AG20443 (cell line): Measurements from ENCODE around the gene ZNF112.
A peak's percentile ranks its signal among the peaks of the same experiment; 100 is the strongest.
"Not testable (repeated sequence)": the region's sequence is repeated elsewhere in the genome, so short reads cannot be mapped to it uniquely, and the experiment has no call there.

ENCODE experiments used
- DNase-seq: peaks from one replicate; pipeline ENCODE4 v3.0.0; 2012; ENCODE audit warnings: low spot score, mixed read lengths

The ZNF112 gene

DNA sequence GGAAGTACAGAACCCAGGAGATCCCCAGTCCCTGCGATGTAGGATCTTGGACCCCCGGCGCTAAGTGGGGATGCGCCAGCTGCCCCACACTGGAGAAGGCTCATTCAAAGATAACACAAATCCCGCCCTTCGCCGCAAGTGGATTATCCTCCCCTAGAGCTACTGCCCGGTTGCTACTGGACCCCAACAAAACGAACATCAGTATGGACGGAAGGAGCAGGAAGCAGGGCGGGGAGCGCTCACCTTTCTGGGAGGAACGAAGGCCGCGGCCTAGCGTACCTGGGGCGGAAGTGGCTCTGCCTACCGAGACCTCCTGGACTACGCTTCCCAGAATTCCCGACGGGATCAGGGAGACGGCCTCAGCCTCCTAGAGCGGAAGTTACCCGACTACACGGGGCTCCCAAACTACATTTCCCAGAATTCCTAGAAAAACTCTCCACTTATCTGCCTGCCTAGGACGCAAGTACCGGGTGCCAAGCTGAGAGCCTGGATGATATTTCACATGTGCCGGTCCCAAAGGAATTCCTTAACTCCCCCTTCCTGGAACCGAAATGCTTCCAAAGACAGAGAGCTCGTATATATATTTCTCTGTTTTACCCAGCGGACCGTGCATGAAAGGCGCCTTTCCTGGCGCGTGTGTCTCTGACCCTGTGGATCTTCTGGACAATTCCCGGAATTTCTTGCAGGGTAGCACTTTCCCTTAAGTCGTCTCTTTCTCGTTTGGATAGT lies at the start of gene ZNF112:
Gene ZNF112 (minus strand): TSS at position 298 of the 729 bp plus-strand sequence. CDS start 16,141 bp downstream, outside the sequence.
- DNase-seq = peak; percentile 86

DNA sequence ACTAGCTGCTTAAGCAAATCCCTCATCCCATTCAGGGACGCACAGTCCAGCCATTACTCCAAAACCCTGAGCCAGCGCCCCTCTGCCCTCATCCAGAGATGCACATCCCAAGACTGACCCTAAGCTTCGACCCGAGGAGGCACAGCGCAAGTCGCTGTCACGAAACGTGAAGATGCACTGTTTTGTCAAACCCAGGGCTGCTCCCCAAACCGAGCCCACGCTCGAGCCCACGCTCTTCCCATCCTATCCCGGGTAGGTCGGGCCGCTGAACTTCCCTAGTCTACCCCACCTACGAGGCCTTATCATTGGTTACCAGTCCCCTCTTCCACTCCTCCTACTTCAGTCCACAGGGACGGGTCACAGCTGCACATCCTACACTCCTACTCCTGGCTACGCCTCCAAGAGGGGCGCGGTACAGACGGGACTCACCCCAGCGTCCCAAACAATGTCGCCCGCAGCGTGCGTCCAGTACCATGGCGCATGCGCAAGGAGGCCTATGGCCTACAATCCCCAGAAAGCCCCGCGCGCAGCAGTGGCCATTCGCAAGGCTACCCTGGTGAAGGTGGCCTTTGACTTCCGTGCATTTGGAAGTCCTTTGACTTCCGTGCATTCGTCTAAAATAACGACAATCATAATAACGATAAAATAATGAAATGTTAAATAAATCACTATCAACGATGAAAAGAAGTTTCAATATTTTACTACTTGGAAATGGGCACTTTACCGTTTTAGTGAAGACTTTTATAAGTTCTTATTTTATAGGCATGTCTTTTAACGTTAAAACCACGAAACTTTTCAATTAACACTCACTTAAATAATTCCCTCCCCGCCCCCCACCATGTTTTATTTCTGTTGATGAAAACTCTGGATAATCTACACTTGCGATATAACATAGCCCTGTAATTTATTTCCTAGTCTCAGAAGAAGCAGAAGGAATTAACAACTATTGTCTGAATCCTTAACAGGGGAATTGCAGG lies 44.9 kb upstream of the ZNF112 start, which contains the start of gene ZNF285:
Gene ZNF285 (minus strand): TSS at position 470 of the 977 bp plus-strand sequence. CDS start 4,395 bp downstream, outside the sequence.
- DNase-seq = peak; percentile 99

DNA sequence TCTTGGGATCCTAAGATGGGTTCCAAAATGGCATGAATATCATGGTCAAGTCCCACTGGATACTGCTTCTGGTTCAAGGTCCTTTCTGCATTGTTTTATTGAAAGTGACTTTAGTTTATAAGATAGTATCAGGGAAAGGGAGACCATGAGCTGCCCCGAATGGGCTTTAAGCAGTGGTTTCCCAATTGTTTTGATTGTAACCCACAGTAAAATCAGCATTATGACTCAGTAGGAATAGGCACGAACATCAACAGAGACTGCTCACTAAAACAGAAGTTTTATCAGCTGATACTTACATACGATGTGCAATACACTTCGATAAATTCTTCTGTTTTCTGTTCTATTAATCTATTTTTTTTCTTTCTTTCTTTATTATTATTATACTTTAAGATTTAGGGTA lies 32.8 kb upstream of the ZNF112 start:
- peak; percentile 17 for DNase-seq

DNA sequence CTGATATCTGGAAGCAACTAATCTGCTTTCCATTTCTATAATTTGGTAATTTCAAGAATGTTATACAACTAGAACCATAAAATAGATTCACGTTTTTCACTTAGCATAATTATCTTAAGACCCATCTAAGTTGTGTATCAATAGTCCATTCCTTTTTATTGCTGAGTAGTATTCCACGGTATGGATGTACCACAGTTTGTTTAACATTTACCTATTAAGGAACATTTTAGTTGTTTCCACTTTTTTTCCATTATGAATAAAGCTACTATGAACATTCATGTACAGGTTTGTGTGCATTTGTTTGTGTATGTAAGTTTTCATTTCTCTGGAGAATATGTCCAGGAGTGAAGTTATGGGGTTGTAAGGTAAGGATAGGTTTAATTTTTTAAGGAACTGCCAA lies 18.3 kb upstream of the ZNF112 start:
- DNase-seq = no peak

DNA sequence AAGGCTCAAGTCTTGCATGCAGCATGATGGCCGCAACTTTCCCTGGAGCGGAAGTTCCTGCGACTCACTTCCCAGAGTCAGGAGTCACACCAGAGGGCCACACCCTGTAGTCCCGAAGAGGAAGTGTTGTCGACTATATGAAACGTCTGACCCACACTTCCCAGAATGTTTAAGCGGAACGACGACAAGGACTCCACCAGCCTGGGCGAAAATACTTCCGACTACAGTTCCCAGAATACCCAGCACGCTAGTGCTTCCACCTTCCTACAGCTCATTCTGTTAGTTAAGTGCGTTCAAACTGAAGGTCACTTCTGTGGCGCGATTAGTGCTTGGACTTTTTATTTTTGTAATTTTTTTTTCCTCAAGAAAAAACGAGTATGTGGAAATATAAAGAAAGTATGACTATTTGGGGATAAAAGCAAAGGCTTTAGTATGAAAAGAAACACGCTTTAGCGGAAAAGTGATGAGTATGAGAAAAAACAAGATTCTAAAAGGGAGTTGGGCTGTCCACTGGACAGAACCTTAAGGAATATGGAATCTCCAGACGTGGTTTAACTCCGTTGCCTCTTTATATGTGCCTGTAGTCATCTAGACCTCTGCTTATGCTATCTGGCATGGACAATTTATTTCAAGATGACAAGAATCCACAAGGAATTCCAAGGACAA lies 15.5 kb upstream of the ZNF112 start:
- no peak for DNase-seq

DNA sequence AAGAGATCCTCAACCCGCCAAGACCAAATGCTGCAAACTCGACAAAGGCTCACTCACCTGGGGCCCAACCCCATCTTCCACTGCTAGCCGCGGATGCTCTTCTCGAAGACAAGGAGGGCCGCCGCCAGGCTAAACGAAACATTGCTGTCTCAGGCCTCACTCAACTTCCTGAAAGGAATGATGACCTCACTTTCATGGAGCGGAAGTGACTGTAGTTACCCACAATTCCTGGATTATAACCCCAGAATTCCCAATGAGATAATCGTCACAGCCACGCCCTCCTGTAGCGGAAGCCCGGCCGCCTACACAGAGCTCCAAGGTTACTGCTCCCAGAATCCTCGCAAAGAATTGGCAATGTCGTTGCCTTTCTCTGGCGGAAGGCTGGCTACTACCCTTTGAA lies 10.5 kb upstream of the ZNF112 start:
- no peak for DNase-seq

DNA sequence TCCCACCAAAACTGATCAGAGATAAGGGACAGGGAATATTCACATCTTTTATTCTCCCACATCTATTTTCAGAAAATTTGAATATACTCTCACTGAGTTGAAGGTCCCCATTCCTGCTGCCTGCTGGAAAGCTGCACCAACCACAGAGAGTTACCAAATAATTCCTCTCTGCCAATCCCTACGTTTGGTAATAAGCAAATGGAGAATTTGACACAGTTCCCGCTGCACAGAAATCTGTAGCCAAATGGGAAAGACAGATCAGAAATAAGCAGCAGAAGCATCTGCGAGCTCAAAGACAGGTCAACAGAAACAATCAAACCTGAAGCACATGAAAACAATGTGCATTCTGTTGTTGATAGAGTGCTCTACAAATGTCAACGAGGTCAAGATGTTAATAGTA lies 9.9 kb downstream of the ZNF112 start:
- no peak for DNase-seq

DNA sequence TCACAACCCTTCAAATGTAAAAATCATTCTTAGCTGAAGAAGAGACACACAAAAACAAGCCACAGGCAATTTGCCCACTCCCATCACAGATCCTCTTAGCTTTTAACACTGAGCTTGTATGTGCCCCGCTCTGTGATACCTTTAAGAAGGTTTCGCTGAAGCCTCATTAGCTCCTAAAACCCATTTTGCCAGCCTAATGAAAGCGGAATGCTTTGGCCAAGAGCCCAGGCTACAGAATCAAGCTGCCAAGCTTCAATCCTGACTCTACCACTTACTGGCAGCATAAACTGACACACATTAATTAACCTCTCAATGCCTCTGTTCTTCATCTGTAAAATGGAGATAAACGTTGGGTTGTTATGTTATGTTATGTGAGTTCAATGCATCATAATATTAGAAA lies 10.5 kb downstream of the ZNF112 start:
- DNase-seq = no peak

DNA sequence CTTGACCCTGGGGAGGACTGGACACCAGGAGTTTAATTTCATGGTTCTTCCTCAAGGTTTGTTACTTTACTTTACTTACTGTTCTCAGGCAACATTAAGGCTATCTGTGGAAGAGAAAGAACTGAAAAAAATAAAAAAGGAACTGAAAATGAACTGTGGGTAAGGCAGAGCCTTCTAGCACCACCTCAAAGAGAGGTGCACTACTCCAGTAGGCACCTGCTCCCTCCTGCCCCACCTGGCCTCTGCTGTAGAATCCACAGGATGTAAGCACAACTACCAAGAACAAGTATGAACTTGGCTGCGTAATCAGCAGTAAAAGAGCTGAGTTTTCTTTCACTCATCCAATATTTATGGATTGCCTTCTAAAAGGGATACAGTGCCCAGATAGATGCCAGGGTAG lies 12.2 kb downstream of the ZNF112 start:
- no peak for DNase-seq

DNA sequence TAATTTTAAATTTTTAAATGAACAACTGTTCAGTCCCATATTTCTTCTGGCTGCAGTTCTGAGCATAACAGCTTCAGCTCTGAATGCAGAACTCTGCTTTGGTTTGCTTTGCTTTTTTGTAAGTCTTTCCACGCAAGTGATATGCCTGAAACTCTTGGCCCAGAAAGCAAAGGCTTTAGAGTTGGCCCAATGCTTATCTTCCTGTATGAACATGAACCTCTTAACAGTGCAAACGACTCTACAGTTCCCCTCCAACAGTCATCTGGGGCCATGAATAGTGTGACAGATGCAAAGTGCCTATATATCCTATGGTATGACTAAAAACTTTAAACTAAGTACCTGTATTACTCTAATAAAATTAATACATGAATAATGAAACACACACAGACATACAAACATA lies 14.7 kb downstream of the ZNF112 start:
- DNase-seq = no peak

DNA sequence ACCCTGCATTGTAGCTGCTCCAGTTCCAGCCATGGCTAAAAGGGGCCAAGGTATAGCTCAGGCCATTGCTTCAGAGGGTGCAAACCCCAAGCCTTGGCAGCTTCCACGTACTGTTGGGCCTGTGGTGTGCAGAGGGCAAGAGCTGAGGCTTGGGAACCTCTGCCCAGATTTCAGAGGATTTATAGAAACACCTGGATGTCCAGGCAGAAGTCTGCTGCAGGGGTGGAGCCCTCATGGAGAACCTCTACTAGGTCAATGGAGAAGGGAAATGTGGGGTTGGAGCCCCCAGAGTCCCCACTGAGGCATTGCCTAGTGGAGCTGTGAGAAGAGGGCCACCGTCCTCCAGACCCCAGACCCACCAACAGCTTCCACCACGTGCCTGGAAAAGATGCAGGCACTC lies 21.8 kb downstream of the ZNF112 start:
- not testable (repeated sequence) for DNase-seq

DNA sequence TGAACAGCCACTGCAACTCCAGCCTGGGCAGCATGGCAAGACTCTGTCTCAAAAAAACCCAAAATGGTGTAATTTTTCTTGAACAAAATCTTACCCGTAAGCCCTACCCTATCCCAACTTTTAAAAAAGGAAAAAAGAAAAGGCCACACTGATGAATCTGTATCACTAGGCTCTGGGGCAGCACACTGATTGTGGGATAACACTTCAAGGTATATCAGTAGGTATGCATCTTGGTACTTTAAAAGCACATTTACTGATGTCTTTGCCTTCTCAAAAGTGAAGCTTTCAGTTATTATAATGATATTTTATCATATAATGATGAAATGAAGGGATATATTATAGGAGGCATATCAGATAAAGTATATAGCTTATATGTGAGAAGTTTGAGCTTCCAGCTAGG lies 24.3 kb downstream of the ZNF112 start:
- no peak for DNase-seq

DNA sequence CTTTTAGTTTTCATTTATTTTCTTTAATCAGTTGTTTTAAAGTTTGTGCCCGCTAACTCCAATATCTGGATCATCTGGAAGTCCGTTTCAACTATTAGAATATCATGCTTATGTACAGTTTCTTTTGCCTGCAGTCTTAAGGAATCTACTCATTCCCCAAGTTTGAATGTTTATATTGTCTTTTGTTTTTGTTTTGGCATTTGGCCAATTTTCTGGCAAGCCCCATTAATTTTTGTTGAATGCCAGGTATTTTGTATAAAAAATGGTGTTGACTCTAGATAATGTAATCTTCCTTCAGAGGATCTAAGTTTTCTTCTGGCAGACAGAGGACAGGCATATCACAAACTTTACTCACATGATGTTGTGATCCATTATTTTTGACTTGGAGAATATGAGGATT lies 40.6 kb downstream of the ZNF112 start:
- no peak for DNase-seq

DNA sequence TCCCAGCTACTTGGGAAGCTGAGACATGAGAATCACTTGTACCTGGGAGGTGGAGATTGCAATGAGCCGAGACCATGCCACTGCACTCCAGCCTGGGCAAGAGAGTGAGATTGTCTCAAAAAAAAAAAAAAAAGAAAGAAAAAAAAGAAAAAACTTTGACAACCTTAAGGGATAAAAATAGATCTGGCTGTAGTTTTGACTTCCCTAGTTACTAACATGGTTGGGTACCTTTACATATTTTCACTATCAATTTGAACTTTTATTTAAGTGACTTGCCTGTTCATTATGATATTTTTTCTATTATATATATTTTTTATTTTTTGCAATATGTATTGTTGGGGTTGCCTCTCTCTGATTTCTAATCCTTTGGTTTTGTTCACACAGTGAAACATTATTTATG lies 43.2 kb downstream of the ZNF112 start:
- DNase-seq = no peak

DNA sequence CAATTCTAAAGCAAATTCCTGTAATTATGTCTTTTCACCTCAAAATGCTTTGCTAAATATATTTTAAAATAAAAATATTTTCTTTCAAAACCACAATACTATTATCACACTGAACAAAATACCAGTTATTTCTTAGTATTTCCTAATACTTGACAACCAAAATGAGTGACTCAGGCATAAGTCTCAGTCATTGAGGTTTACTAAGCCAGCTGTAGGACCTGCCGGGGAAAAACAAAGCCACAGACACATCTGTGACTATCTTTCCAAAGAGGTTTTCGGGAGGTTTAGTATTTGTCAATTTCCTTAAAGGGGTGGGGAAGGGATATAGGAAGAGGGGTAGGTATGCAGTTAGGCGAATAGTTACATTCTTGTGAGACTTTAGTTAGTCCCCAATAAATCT lies 48.5 kb downstream of the ZNF112 start:
- DNase-seq = peak; percentile 48

DNA sequence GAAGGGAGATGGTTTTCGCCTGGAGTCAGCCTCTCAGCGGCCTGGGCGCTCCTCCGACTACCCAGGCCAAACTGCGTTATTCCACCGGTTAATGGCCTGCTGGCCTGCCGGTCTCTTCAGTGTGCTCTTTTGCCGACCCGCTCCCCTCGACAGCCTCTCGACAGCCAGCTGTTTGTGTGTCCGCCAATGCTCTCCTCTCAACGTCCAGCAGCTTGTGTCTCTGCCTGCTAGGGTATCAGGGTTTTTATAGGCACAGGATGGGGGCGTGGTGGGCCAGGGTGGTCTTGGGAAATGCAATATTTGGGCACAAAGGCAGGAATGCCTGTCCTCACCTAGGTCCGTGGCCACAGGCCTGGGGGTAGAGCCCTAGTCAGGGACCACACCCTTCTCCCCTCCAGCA lies 50.2 kb downstream of the ZNF112 start:
- DNase-seq = no peak

DNA sequence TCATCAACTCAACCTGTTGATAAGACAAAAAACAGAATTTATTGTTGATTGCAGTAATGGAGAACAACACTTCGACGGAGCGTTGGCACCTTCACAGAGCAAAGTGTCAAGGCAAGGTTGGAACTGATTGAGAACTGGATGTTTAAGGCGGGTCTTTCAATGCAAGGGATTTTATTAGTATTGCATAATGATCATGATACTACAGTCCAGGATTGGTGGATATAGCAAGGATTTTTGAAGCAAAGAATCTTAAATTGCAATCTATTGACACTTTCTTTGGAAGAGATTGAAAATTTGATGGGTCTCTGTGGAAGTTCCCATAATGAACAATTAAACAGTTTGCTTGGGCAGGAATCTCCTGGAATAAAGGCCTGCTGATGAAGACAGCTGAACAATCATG lies 51.0 kb downstream of the ZNF112 start:
- DNase-seq = no peak

DNA sequence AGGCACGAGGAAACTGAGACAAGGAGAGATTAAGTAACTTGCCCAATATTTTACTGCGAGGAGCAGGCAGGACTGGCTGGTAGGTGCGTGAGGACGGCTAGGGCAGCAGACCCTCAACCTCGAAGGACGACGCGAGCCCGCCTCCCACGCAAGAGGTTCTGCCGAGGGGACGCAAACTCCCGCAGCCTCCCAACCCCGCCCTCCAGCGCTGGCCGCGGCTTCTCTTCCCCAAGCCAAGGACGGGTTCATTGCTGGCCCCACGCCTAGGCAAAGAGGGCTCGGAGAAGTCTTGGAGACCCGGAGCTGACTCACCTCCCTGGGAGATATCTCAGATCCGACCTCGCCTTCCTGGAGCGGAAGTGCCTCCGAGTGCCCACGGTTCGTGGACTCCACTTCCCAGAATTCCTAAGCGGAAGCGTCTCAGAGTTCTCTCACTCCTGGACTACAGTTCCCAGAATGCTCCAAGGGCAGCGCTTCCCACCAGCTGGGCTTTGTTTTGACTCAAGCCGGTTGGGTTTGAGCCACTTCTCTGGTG lies 51.8 kb downstream of the ZNF112 start, which contains the start of gene ZNF235:
Gene ZNF235 (minus strand): TSS at position 367 of the 535 bp plus-strand sequence. CDS start 1,621 bp downstream, outside the sequence.
- peak; percentile 96 for DNase-seq

DNA sequence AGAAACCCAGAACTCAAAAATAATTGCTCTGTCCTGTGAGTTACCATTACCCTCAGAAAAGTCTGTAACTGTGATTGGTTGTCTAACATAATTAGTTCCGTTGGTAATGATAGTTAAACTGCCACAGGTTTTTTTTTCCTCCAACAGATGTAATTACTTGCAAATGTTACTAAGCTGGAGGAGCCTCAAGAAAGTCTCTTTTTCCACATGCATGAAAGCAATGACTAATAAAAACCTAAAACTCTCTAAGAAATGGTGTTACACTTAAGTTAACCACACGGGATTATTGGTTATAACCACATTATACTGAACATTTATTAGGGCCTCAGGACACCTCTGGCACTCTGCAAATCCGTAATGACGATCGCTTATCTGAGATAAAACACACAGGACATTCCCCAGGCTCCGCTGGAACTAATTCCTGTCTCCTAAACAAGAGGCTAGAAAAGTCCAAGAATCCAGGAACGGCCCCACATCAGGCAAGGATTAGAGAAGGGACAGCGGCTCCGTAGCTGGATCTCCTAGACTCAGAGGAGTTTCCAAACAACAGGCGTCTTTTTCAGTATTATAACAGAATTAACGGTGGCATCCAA lies 52.4 kb downstream of the ZNF112 start:
- peak; percentile 44 for DNase-seq

DNA sequence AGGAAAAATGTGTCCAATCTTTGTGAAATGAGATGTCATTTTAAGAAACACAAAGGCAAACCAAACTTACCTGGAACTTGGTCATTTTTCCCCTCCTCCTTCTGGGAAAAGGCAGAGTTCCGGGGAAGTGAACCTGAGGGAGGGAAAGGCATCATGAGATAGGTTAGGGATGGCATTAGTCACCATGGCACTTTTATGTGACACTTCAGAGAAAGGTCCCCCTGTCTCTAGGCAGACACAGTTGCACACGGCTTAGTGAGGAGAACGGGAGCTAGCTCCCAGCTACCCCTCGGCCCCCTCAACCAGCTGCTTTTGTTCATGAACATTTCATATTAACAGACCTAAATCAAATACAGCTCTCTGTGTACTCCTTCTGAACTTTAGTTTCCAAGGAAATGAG lies 53.2 kb downstream of the ZNF112 start:
- no peak for DNase-seq

DNA sequence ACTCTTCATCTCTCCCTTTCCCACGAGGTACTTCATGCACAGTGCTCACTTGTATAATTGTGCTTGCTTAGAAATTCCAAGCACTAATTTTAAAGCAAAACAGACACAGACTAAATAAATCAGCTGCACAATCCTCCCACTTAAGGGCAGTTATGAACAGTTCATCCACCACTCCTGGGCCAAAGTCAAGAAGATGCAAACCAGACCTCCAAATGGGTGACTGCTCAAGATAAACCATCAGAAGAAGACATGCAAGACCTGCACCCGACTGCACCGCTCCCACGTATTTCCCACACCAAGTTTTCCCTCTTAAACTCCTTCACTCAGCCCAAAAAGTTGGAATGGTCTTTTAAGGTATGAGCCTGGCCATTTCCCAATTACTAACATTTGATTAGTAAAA lies 71.5 kb downstream of the ZNF112 start:
- DNase-seq = no peak

DNA sequence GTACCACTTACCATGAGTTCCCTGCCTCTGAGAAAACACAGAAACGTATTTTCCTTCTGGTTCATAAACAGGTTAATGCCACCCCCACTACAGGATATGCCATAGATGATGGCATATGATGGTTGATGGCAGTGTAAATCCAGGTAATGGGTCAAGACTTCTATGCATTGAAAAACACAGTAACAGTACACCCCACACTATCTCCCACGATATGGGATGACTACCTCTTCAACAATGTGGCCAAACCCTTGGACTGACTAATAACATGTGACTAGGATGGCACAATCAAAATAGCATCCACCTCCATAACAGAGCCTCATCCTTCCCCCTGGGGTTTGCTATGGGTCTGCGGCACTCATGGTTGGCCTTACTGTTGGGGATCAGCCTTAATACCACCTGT lies 73.6 kb downstream of the ZNF112 start:
- DNase-seq = peak; percentile 13
